ENCODE data around the gene SLC35G3.
"Not testable (repeated sequence)": the region's sequence is repeated elsewhere in the genome, so short reads cannot be mapped to it uniquely, and the experiment has no call there.

Gene SLC35G3

DNA sequence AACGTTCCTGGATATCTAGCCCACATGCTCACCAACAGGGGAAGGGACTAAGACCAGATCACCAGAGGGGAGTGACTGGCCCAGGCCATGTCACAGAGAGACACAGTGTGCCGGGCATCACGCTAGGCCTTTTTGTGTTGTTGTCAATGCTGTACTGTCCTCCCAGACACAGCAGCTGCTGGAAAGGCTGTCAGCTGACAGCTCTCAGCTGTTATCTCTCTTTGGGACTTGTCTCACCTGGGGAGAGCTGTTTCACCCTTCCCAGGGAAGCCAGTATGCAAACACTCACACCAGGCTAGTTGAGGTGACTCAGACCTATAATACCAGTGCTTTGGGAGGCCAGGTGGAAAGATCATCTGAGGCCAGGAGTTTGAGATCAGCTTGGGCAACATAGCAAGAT lies 27.1 kb downstream of the SLC35G3 start:
- no peak for DNase-seq (ENCODE audit: low read depth in 3 of 3, low spot score in 1 of 3)

DNA sequence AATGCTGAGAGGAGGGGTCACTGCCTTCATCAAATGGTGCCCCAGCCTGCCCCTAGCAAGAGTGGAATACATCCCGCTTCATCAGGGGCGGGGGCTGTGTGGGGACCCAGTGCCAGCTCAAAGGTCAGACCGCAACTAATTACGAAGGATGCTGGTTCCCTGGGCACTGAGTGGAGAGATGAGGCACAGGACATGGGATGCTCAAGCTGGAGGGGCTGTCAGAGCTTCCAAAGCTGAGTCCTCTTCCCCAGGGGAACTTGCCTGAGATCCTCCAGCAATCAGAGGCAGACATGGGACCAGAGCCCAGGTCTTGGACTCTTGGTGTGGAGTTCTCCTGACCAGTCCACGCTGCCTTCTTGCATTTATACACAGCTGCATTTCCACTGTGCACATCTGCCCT lies 27.7 kb downstream of the SLC35G3 start:
- DNase-seq (ENCODE audit: low read depth in 3 of 3, low spot score in 1 of 3): no peak

DNA sequence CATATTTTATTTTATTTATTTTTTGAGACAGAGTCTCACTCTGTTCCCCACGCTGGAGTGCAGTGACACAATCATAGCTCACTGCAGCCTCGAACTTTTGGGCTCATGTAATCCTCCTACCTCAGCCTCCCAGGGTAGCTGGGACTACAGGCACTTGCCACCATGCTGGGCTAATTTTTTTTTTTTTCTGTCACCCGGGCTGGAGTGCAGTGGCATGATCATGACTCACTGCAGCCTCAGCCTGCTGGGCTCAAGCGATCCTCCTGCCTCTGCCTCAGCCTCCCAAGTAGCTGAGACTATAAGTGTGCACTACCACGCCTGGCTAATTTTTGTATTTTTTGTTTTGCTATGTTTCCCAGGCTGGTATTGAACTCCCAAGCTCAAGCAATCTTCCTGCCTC lies 29.5 kb downstream of the SLC35G3 start:
- DNase-seq (ENCODE audit: low read depth in 3 of 3, low spot score in 1 of 3): no peak

- DNase-seq (ENCODE audit: low read depth in 3 of 3, low spot score in 1 of 3): no peak
Measured at GRCh38 chr17:35163886-35164285, 30.3 kb downstream of the SLC35G3 start.

DNA sequence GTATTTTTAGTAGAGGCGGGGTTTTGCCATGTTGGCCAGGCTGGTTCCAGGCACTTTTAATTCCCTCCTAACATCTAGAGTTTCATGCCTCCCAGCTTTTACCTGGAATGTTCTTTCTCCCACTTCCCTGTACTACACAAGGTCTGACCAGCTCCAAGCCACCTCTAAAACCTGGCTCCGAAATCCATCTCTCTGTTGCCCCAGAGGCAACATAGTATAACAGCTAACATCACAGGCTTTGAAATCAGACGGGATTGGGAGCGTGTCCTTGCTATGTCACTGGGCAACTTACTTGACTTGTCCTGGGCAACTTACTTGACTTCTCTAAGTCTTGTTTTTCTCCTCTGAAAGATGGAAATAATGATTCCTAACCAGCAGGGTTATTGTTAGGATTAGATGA lies 31.4 kb downstream of the SLC35G3 start:
- DNase-seq (ENCODE audit: low read depth in 3 of 3, low spot score in 1 of 3): no peak

DNA sequence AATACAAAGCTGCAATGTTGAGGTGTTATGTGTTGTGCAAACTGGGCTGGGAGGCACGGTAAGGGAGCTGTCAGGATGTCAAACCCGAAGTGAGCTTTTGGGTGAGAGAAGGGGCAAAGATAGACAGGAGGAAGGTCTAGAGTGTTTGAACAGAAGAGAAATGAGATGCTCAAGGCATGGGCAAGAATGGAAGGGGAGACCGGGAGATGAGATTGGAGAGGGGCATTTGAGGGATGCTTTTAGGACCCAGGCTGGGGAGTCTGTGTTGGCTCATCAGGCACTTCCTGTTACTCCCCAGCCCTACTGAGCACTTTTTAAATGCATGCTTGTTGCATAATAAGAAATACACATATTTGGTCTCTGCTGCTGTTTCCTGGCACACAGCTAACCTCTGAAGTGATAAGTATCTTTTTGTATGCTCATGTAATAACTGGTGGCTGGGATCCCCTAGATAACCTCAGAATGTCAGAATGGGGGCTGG lies 32.9 kb downstream of the SLC35G3 start:
- DNase-seq (ENCODE audit: low read depth in 3 of 3, low spot score in 1 of 3): no peak

- DNase-seq (ENCODE audit: low read depth in 3 of 3, low spot score in 1 of 3): no peak
Measured at GRCh38 chr17:35160354-35161201, 33.6 kb downstream of the SLC35G3 start.

DNA sequence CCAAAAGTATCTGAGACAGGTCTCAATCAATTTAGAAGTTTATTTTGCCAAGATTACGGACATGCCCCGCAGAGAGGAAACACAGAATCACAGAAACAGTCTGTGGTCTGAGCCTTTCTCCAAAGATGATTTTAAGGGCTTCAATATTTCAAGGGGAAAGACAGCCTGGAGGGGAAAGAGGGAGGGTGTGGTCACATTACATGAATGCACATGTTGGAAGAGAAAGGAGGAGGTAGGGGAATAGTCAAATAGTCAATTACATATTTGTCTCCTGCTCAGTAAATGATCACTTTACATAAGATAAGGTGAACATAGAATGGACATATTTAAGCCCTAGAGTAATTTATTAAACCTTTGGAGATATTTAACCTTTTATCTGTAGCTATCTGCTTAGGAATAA lies 34.3 kb downstream of the SLC35G3 start:
- no peak for DNase-seq (ENCODE audit: low read depth in 3 of 3, low spot score in 1 of 3)

GRCh38 chr17:35155246-35155645 lies 38.9 kb downstream of the SLC35G3 start:
- no peak for DNase-seq (ENCODE audit: low read depth in 3 of 3, low spot score in 1 of 3)

GRCh38 chr17:35154196-35155165 lies 39.7 kb downstream of the SLC35G3 start:
- DNase-seq (ENCODE audit: low read depth in 3 of 3, low spot score in 1 of 3): no peak

GRCh38 chr17:35152421-35153140 lies 41.6 kb downstream of the SLC35G3 start:
- no peak for DNase-seq (ENCODE audit: low read depth in 3 of 3, low spot score in 1 of 3)

DNA sequence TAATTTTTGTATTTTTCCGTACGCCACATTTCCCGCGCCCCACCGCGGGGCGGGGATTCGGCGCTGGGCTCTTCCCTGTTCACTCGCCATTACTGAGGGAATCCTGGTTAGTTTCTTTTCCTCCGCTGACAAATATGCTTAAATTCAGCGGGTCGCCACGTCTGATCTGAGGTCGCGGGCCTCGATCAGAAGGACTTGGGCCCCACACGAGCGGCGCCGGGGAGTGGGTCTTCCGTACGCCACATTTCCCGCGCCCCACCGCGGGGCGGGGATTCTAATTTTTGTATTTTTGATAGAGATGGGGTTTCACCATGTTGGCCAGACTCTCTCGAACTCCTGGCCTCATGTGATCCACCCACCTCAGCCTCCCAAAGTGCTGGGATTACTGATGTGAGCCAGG lies 43.1 kb downstream of the SLC35G3 start:
- not testable (repeated sequence) for DNase-seq (ENCODE audit: low read depth in 3 of 3, low spot score in 1 of 3)

GRCh38 chr17:35149941-35150340 lies 44.3 kb downstream of the SLC35G3 start:
- DNase-seq (ENCODE audit: low read depth in 3 of 3, low spot score in 1 of 3): no peak

DNA sequence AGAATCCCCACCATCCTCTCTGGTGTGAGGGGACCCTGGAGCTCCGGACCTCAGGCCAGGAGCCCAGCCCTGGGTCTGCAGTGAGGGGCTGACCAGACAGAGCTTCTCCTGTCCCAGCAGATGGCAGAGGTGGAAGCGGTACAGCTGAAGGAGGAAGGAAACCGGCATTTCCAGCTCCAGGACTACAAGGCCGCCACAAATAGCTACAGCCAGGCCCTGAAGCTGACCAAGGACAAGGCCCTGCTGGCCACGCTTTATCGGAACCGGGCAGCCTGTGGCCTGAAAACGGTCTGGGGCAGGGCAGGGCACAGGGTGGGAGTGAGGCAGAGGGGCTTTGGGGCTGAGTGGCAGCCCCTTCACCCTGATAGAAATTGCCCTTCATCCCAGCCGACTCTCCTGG lies 46.0 kb downstream of the SLC35G3 start:
- DNase-seq (ENCODE audit: low read depth in 3 of 3, low spot score in 1 of 3): no peak

GRCh38 chr17:35147375-35147905 lies 46.8 kb downstream of the SLC35G3 start, which contains the start of gene UNC45B:
Gene UNC45B (plus strand): TSS chr17:35147817. CDS start chr17:35148264, 447 bp downstream.
- DNase-seq (ENCODE audit: low read depth in 3 of 3, low spot score in 1 of 3): no peak

DNA sequence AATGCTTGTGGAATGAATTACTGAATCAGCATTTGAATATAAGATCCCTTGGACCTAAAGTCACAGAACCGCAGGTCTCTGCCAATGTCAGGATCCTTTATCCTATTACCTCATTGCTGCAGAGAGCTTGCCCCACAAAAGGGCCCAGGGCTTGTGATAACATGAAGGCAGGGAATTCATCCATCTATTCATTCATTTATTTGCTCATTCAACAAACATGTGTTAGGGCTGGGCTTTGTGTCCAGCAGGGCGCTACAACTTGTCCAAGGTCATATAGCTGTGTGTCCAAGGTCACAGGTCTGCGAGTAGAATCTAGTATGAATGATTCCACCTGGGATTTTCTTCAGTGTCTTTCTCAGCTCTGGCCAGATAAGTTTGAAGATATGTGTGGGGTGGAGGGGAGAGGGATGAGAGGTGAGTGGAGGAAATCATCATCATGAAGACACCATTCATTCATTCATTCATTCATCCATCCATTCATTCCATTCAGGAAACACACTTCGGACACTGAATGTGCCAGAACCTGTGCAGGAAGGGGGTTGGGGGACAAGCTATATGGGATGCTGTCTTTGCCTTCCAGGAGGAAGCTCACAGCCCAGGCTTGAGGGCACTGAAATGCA lies 47.9 kb downstream of the SLC35G3 start:
- no peak for DNase-seq (ENCODE audit: low read depth in 3 of 3, low spot score in 1 of 3)

DNA sequence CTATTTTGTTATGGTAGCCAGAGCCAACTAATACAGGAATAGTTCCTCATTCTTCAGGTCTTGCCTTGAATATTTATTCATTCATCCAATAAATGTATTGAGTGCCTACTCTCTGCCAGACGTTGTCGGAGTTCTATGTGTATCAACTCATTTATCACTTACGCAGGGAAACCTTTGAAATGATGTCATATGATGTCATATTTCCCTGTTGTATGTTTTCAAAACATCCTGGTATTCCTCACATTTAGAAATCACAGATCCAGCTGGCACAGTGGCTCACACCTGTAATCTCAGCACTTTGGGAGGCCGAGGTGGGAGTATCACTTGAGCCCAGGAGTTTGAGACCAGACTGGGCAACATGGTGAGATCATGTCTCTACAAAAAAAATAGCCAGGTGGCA lies 49.4 kb downstream of the SLC35G3 start:
- no peak for DNase-seq (ENCODE audit: low read depth in 3 of 3, low spot score in 1 of 3)

Measured in stimulated activated CD4-positive, alpha-beta T cell treated with anti-CD3 and anti-CD28 coated beads, TNF-alpha, amount 100 ng/mL, for 1 hour (primary cell).